Medulla oblongata (tissue), 1 donor: ENCODE data around the gene FRAS1.
"Not testable (repeated sequence)": the region's sequence is repeated elsewhere in the genome, so short reads cannot be mapped to it uniquely, and the experiment has no call there.

Experiments used
- DNase-seq: peaks from one replicate; pipeline ENCODE4 v3.0.0-alpha.2; 2015; ENCODE audit errors: extremely low spot score

Gene FRAS1

DNA sequence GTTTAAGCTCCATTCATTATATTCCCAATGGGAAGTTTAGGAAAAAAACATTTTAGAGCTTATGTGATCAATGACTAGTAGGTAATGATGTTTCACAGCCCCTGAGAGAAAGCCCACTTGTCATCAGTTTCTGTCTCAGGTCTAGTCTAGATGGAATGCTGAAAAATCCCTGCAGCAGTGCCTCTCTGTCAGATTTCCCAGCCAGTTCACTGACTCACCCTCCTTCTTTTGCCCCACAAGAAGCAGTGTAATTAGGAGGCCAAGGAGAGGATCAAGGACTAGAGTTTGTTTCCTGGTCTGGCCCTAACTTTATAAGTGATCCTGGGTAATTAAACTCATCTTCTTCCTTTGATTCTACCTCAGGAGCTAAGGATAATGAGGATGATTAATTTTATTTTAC is 375.8 kb downstream of the FRAS1 start:
- DNase-seq: no peak

- no peak for DNase-seq
These were observed 380.5 kb downstream of the FRAS1 start for GRCh38 chr4:78437608-78438088.

DNA sequence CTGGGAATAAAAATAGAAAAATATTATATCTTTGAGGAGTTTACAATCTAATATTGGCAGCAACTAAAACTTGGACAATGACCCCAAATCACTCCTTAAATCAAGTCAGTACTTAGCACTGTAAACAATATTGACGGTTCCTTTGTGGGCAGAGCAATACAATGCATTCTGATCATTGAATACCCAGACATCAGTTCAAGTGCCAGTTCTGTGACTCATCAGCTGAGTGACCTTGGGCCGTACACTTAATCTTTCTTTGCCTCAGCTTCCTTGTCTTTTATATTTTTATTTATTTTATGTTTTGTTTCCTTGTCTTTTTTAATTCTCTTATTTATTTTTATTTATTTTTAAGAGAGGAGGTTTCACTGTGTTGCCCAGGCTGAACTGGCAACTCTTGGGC is 382.2 kb downstream of the FRAS1 start:
- DNase-seq: no peak

DNA sequence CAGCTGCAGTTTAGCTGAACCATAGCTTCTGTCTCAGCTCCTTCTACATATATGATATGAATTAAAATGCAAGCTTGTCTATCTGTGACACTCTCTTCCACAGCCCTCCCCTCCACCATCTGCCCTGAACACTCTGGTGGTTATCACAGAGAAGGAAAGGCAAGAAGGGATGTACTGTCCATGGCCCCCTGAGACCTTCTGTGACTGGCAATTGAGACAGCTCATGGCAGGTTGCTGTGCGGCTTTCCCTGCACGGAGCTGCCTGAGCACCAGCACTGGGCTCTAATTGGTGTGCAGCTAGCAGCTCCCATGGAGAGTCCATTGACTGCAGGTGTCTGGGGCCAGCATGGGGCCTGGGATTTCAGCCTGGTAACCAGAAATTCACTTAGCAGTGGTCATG is 384.6 kb downstream of the FRAS1 start:
- DNase-seq: no peak

DNA sequence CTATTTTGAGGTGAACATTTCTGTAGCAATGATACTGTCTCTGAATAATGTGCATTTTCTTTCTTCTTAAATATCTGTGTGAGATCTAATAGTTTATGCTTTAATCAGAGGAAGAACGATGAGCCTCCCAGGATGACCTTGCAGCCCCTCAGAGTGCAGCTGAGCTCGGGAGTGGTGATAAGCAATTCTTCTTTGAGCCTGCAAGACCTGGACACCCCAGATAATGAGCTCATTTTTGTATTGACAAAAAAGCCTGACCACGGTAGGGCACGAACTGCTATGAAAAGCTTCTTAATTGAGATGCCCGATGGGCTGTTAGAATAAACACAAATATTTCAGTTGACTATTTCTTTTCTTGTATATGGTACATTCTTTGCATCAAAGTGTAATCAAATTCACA is 389.5 kb downstream of the FRAS1 start:
- DNase-seq: no peak

- DNase-seq: no peak
These were observed 394.3 kb downstream of the FRAS1 start for GRCh38 chr4:78451407-78451806.

DNA sequence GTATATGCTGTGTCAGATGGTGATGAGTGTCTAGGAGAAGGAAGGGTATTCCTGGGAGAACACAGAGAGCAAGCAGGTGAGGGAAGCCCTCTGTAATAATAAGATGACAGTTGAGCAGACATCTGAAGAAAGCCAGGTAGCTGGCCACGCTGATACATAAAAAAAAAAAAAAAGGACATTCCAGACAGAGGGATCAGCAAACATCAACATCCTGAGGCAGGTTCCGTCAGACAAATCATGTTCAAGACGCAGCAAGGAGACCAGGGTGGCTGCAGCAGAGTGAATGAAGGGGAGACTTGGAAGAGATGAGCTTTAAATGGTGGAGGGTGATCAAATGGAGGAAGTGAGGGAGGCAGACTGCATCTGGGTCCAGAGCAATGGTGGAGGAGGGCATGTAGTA is 396.9 kb downstream of the FRAS1 start:
- DNase-seq: no peak

DNA sequence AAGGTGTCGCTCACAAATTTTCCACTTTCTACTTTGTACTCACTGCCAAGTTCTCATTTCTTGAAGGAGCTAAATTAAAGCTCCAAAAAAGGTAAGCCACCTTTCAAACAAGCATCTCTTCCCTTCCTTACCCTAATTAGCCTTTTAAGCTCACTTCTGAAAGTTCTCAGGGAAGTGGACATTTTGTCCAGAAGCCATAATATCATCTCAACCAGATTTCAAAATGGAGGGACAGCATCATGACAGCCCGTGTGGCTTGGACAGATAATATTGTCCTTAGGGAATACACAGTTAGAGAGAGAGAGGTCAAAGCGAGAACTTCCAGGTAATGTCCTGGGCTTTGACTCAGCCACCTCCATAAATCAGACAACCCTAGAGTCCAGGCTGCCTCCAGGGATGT is 400.6 kb downstream of the FRAS1 start:
- DNase-seq: no peak

DNA sequence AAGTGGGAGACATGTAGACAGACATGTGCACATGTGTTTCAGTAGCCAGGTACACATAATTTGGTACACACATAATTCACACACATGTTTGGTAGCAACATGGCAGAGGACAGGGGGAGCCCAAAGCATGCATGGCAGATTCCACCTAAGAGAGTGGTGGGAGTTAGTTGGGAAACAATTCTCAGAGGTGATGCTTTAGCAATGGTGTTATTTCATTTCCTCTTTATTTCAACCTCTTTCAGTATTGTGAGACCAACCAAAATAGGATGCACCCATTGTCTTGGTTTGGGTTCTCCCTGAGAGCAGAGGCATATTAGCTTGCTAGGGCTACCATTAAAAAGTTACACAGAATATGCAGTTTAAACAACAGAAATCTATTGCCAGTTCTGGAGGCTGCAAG is 402.2 kb downstream of the FRAS1 start:
- no peak for DNase-seq

- no peak for DNase-seq
These were observed 403.2 kb downstream of the FRAS1 start for GRCh38 chr4:78460368-78460767.

- no peak for DNase-seq
These were observed 407.1 kb downstream of the FRAS1 start for GRCh38 chr4:78464265-78464664.

GRCh38 chr4:78467223-78467622 is 410.1 kb downstream of the FRAS1 start:
- DNase-seq: not testable (repeated sequence)

- DNase-seq: no peak
These were observed 411.1 kb downstream of the FRAS1 start for GRCh38 chr4:78468272-78468671.

DNA sequence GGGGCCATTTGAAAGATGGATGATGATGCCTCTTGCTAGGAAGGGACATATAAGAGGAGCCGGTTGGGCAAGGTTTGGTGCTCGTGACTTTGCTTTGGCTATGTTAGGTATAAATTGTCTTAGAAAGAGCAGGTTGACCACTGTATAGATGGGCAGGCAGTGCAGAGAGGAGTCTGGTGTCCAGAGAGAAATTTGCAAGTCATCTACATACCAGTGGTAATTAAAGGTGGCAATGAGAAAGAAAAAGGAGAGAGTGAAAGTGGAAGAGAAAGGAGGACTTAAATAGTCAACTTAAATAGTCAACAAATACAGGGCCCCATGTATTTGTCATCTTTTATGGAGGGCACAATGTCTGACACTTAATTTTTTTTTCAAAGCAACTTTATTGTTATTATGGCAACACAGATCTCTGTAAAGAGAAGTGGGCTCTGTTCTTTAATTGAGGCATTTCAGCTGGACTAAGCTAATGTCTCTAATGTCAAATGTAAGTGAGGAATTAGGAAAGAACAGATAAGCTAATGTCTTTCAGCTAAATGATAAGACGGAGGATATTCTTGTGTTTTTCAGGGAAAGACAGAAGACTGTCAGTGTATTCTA is 419.1 kb downstream of the FRAS1 start:
- no peak for DNase-seq

DNA sequence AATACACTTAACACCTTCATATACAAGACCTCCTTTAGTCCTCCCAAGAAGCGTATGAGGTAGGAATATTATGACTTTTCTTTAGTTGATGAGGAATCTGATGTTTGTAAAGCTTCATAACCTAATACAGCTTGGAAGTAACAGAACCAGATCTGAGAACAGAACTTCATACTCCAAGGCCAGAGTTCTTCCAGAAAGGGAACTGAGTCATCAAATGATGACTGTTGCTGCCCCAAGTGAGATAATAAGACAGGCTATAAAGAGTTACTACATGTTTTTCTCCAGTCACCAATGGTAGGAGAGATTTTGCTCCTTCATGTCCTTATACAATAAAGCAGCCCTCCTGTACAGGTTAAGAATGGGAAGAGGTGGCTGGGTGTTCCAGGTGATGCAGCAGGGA is 420.2 kb downstream of the FRAS1 start:
- no peak for DNase-seq

GRCh38 chr4:78478523-78478922 is 421.4 kb downstream of the FRAS1 start:
- no peak for DNase-seq

DNA sequence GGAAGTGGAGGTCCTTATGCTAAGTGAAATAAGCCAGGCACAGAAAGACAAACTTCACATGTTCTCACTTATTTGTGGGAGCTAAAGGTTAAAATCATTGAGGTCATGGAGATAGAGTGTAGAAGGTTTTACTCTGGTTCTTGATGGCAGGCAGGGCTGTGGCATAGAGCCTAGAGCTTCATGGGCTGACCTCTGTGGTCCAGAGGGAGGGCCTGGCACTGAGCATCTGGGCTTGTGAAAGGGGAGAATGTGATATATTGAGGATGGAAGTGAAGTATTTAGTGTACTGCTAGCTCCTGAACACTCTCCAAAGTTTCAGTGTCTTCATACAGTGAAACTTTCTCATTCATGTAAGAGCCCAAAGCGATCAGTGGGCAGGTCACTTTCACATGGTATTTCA is 423.2 kb downstream of the FRAS1 start:
- DNase-seq: no peak

DNA sequence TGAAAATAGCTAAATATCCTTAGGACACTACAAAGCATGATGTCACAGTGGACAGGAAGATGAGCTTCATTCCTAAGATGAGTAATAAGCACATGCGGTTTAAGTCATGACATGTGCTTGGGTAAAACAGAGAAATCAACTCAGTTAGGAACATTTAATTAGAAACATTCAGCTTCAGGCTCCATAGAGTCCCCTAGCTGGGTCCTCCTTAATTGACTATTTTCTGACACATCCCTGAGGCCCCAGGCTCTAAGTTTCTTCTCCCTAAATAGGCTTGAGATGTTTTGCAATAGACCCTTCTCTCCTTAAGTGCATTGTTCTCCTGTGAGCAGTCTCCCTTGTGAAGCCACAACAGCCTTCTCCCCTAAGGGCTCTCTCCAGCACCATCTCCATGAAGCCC is 424.1 kb downstream of the FRAS1 start:
- DNase-seq: no peak

- DNase-seq: no peak
These were observed 425.2 kb downstream of the FRAS1 start for GRCh38 chr4:78482281-78482680.

- no peak for DNase-seq
These were observed 426.7 kb downstream of the FRAS1 start for GRCh38 chr4:78483811-78484210.

GRCh38 chr4:78484574-78484973 is 427.5 kb downstream of the FRAS1 start:
- DNase-seq: no peak

DNA sequence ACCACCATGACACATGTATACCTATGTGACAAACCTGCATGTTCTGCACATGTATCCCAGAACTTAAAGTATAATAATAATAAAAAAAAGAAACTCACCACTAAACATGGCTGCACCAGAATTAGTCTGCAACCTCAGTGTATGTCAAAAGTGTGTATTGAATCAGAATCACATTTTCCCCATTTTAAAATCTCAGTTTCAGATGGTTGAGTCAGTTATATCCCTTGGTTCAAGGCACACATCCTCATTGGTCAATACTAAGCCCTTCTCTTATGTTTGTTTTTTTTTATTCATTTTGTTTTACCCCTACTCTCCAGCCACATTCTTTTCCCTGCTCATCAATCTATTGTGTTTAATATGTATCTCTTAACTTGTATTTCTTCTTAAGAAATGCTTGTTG is 436.6 kb downstream of the FRAS1 start:
- no peak for DNase-seq

DNA sequence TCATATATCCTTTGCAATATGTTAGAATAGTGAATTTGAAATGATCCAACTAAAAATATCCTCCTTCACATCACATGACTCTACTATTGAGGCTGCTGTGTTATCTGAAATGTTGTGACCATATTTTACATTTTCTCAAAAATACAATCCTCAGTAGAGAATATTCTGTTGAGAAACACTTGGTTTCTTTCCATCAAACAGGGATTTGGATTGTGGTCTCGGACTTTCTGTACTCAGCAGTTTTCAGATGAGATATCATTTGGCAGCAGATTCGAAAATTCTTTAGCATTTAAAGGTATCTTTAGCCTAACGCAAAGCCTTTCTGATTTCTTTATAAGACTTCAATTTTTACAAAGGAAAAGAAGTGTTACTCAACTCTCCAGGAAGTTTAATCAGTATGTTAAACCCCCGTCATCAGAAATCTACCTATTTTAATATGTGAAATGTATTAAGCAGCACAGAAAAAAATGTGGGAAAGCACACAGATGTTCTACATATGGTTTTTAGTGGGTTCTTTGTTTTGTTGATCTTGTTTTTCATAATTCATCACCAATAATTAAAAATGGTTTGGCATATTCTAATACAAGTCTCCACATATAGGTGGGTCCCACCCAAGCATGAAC is 439.0 kb downstream of the FRAS1 start:
- DNase-seq: no peak

GRCh38 chr4:78506260-78506659 is 449.1 kb downstream of the FRAS1 start:
- not testable (repeated sequence) for DNase-seq
